K562 (cell line): Measurements from ENCODE around the gene GATA2. TPM values are rescaled to one million over a fixed set of nuclear protein-coding genes. Genes with fewer than 3 reads are reported as not detected.

Experiments used
- ARID1B ChIP-seq: fragments of 450-650 bp; IDR thresholded peaks from 2 replicates; pipeline ENCODE4 v1.6.1; 2016; ENCODE audit warnings: antibody characterized with exemption, mild to moderate bottlenecking, inconsistent platforms
- CBFA2T2 ChIP-seq: fragments of 450-650 bp; conservative IDR thresholded peaks from 2 replicates; pipeline ENCODE4 v1.6.1; 2017; ENCODE audit warnings: mild to moderate bottlenecking
- DMBX1 ChIP-seq: fragments of 250-450 bp; sonication (Bioruptor Pico); IDR thresholded peaks from 2 replicates; pipeline ENCODE4 v1.8.0; 2022; ENCODE audit warnings: inconsistent platforms, mild to moderate bottlenecking, moderate library complexity, borderline replicate concordance
- ETV1 ChIP-seq: fragments of 450-650 bp; conservative IDR thresholded peaks from 2 replicates; pipeline ENCODE4 v1.6.1; 2016; ENCODE audit warnings: missing genetic modification characterization, control low read depth, low read depth, missing compliant biosample characterization
- GABPB1 ChIP-seq: sonication (generic); formaldehyde crosslinking; IDR thresholded peaks from 2 replicates; pipeline ENCODE4 v1.8.0; 2022; ENCODE audit warnings: mild to moderate bottlenecking, missing genetic modification reagents
- GATAD2A ChIP-seq: fragments of 450-650 bp; IDR thresholded peaks from 2 replicates; pipeline ENCODE4 v1.6.1; 2017
- HMGN3 ChIP-seq: IDR thresholded peaks from 2 replicates; pipeline ENCODE4 v1.6.1; 2011; ENCODE audit warnings: borderline replicate concordance, low read depth, mild to moderate bottlenecking, mixed read lengths, low read length; ENCODE audit not compliant: insufficient read length; ENCODE audit errors: extremely low read depth
- KDM5B ChIP-seq: fragments of 200-600 bp; sonication (generic); IDR thresholded peaks from 2 replicates; pipeline ENCODE4 v1.6.1; 2012; ENCODE audit warnings: low read depth, mild to moderate bottlenecking, moderate library complexity, low read length, control low read depth, inconsistent platforms; ENCODE audit not compliant: insufficient replicate concordance
- MIER1 ChIP-seq: fragments of 450-650 bp; IDR thresholded peaks from 2 replicates; pipeline ENCODE4 v1.6.1; 2016; ENCODE audit warnings: antibody characterized with exemption, mild to moderate bottlenecking, low read depth
- NEUROD1 ChIP-seq: fragments of 150-350 bp; IDR thresholded peaks from 2 replicates; pipeline ENCODE4 v1.6.1; 2014; ENCODE audit warnings: borderline replicate concordance, low read length, low read depth; ENCODE audit not compliant: partially characterized antibody
- NR2C2 ChIP-seq, 2 experiments: fragments of 200-800 bp in 1 of 2; sonication (Bioruptor generic) in 1 of 2; sonication (generic) in 1 of 2; formaldehyde crosslinking in 1 of 2; IDR thresholded peaks; 2 replicates each; pipeline versions ENCODE4 v1.6.1 to v1.8.0; 2016 to 2022; ENCODE audit warnings: mild to moderate bottlenecking in 1 of 2, missing compliant biosample characterization in 1 of 2, missing genetic modification characterization in 1 of 2, missing genetic modification reagents in 1 of 2
- NR2F6 ChIP-seq: fragments of 450-650 bp; formaldehyde crosslinking; IDR thresholded peaks from 2 replicates; pipeline ENCODE4 v1.4.0; 2020; ENCODE audit warnings: mild to moderate bottlenecking
- SRSF9 ChIP-seq: fragments of 200-400 bp; formaldehyde crosslinking; IDR thresholded peaks from 2 replicates; pipeline ENCODE4 v1.6.1; 2017; ENCODE audit warnings: low read depth, low read length, borderline replicate concordance
- TARDBP ChIP-seq: fragments of 450-650 bp; IDR thresholded peaks from 2 replicates; pipeline ENCODE4 v1.6.1; 2016
- TCF7 ChIP-seq: sonication (generic); IDR thresholded peaks from 2 replicates; pipeline ENCODE4 v1.6.1; 2016; ENCODE audit warnings: antibody characterized with exemption, borderline replicate concordance
- ZFP36 ChIP-seq: fragments of 150-350 bp; IDR thresholded peaks from 2 replicates; pipeline ENCODE4 v1.6.1; 2018; ENCODE audit warnings: low read length, low read depth; ENCODE audit not compliant: partially characterized antibody
- ZFX ChIP-seq: sonication (generic); formaldehyde crosslinking; IDR thresholded peaks from 2 replicates; pipeline ENCODE4 v1.8.0; 2022; ENCODE audit warnings: mild to moderate bottlenecking, missing genetic modification reagents, moderate library complexity
- ZNF75A ChIP-seq: fragments of 450-650 bp; formaldehyde crosslinking; IDR thresholded peaks from 2 replicates; pipeline ENCODE4 v1.4.0; 2020; ENCODE audit warnings: mild to moderate bottlenecking
- ZNF764 ChIP-seq: fragments of 250-450 bp; sonication (Bioruptor Pico); IDR thresholded peaks from 2 replicates; pipeline ENCODE4 v1.4.0; 2020; ENCODE audit warnings: low read depth, mild to moderate bottlenecking, moderate library complexity
- ZNF785 ChIP-seq: fragments of 250-450 bp; sonication (Bioruptor Pico); IDR thresholded peaks from 2 replicates; pipeline ENCODE4 v1.4.0; 2020; ENCODE audit warnings: mild to moderate bottlenecking
- polyA plus RNA-seq, 8 experiments: library from polyadenylated mRNA; depleted of rRNA in 4 of 8; stranded (reverse) in 5 of 8; unstranded in 3 of 8; fragments of >200 nt; fragmentation: Nextera tagmentation in 2 of 8; fragmentation: Illumina TruSeq in 1 of 8; extraction: Ambion mirVana in 2 of 8; extraction: Trizol in 1 of 8; gene quantifications; 2 replicates each; pipeline versions ENCODE4 v1.2.1 to v1.2.3, GENCODE V29; 2011 to 2014; ENCODE audit warnings: inconsistent platforms in 1 of 8, missing spikeins in 1 of 8
- total RNA-seq, 7 experiments: library from RNA; depleted of rRNA in 6 of 7; stranded (reverse); fragments of >200 nt in 6 of 7; fragmentation: Illumina TruSeq in 2 of 7; extraction: Trizol in 2 of 7; gene quantifications; 2 replicates each; pipeline versions ENCODE4 v1.2.1 to v1.2.3, GENCODE V29; 2011 to 2021; ENCODE audit warnings: low replicate concordance in 1 of 7
- TF ChIP-seq, protein P1 (sequence below): fragments of 250-450 bp; sonication (Bioruptor Pico); IDR thresholded peaks from 2 replicates; pipeline ENCODE4 v1.8.0; 2021; ENCODE audit warnings: borderline replicate concordance, mild to moderate bottlenecking, moderate library complexity; ENCODE audit not compliant: poor library complexity, severe bottlenecking
- TF ChIP-seq, protein P2 (sequence below): fragments of 250-450 bp; sonication (Bioruptor Pico); IDR thresholded peaks from 2 replicates; pipeline ENCODE4 v1.4.0; 2020
- TF ChIP-seq, protein P3 (sequence below): sonication (generic); formaldehyde crosslinking; IDR thresholded peaks from 2 replicates; pipeline ENCODE4 v1.8.0; 2022; ENCODE audit warnings: mild to moderate bottlenecking, missing genetic modification reagents
- TF ChIP-seq, protein P4 (sequence below): fragments of 250-450 bp; sonication (Bioruptor Pico); IDR thresholded peaks from 2 replicates; pipeline ENCODE4 v1.4.0; 2020; ENCODE audit warnings: mild to moderate bottlenecking, moderate library complexity

Gene GATA2
- total and polyA plus RNA-seq, 9 of the 15 experiments (the other 6 are each of a cell fraction or from before 2014, with no cell fraction given), result 8.5 to 218 (median 50.8) TPM

DNA sequence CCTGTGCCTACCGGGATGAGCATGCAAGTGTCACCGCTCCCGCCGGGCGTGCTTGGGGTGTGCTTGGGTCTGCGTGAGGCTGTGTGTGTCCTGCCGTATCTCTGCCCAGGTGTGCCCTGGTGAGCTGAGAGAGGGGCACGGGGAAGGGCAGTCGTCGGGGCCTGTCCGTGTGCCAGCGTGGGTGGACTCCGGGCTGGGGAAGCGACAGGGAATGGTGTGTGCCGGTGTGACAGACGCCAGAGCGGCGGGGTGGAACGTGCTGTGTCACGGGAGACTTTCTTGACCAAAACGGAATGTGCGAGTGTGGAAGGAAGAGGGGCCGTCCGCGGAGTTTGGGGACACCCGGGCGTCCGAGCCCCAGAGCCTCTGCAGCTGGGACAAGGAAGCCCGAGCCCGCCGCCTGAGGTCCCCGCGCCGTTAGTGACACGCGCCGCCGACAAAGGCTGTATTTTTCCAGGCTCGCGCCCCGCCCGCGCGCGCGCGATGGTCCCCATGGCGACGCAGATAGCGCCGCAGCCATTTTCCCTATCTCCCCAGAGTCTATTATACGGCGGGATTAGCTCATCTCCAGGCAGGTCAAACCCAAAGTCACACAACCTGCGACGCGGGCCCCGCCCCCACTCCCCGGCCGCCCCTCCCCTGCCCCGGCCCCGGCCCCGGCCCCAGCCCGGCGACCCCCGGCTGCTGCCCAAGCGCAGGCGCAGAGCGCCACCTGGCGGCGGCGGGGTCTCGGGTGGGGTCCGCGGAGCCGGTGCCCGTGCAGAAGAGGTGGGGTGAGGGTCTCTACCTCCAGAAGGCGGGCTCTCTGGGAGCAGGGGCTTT, 4.5 kb upstream of the GATA2 start (continued):
- no peak for TF ChIP-seq ZNF764 (CRISPR knock-in tag)
- no peak for TF ChIP-seq ZFX (CRISPR knock-in tag)
- TF ChIP-seq GABPB1, result no peak
- no peak for TF ChIP-seq TCF7
- no peak for TF ChIP-seq ETV1 (tag)
- no peak for TF ChIP-seq NR2C2 (CRISPR knock-in tag; IDR thresholded peaks at IDR 0.05)
- no peak for TF ChIP-seq NR2C2 (tag; IDR thresholded peaks at IDR 0.05)
- no peak for TF ChIP-seq ZNF75A (CRISPR knock-in tag)
- no peak for TF ChIP-seq NR2F6 (CRISPR knock-in tag)
- TF ChIP-seq TARDBP, result peak; percentile 82
- TF ChIP-seq, protein P1, sequence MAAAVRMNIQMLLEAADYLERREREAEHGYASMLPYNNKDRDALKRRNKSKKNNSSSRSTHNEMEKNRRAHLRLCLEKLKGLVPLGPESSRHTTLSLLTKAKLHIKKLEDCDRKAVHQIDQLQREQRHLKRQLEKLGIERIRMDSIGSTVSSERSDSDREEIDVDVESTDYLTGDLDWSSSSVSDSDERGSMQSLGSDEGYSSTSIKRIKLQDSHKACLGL (CRISPR knock-in tag), result no peak
- TF ChIP-seq, protein P2, sequence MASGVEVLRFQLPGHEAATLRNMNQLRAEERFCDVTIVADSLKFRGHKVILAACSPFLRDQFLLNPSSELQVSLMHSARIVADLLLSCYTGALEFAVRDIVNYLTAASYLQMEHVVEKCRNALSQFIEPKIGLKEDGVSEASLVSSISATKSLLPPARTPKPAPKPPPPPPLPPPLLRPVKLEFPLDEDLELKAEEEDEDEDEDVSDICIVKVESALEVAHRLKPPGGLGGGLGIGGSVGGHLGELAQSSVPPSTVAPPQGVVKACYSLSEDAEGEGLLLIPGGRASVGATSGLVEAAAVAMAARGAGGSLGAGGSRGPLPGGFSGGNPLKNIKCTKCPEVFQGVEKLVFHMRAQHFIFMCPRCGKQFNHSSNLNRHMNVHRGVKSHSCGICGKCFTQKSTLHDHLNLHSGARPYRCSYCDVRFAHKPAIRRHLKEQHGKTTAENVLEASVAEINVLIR (CRISPR knock-in tag), result no peak
- no peak for TF ChIP-seq GATAD2A
- no peak for TF ChIP-seq ARID1B
- no peak for TF ChIP-seq ZNF785
- TF ChIP-seq CBFA2T2, result no peak
- TF ChIP-seq KDM5B, result no peak
- TF ChIP-seq HMGN3, result peak; percentile 93
- no peak for TF ChIP-seq MIER1
- no peak for TF ChIP-seq ZFP36
- TF ChIP-seq NEUROD1, result peak; percentile 25
- TF ChIP-seq, protein P3, sequence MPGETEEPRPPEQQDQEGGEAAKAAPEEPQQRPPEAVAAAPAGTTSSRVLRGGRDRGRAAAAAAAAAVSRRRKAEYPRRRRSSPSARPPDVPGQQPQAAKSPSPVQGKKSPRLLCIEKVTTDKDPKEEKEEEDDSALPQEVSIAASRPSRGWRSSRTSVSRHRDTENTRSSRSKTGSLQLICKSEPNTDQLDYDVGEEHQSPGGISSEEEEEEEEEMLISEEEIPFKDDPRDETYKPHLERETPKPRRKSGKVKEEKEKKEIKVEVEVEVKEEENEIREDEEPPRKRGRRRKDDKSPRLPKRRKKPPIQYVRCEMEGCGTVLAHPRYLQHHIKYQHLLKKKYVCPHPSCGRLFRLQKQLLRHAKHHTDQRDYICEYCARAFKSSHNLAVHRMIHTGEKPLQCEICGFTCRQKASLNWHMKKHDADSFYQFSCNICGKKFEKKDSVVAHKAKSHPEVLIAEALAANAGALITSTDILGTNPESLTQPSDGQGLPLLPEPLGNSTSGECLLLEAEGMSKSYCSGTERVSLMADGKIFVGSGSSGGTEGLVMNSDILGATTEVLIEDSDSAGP, result no peak
- TF ChIP-seq, protein P4, sequence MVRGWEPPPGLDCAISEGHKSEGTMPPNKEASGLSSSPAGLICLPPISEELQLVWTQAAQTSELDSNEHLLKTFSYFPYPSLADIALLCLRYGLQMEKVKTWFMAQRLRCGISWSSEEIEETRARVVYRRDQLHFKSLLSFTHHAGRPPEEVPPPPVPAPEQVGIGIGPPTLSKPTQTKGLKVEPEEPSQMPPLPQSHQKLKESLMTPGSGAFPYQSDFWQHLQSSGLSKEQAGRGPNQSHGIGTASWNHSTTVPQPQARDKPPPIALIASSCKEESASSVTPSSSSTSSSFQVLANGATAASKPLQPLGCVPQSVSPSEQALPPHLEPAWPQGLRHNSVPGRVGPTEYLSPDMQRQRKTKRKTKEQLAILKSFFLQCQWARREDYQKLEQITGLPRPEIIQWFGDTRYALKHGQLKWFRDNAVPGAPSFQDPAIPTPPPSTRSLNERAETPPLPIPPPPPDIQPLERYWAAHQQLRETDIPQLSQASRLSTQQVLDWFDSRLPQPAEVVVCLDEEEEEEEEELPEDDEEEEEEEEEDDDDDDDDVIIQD (CRISPR knock-in tag), result no peak
- TF ChIP-seq SRSF9, result no peak
- TF ChIP-seq DMBX1 (CRISPR knock-in tag), result no peak
